GM13976 (cell line): ENCODE data around the gene ESR2.
"Not testable (repeated sequence)": the region's sequence is repeated elsewhere in the genome, so short reads cannot be mapped to it uniquely, and the experiment has no call there.

Experiments
- DNase-seq: peaks from one replicate; pipeline ENCODE4 v3.0.0; 2012; ENCODE audit warnings: low spot score
- in situ Hi-C: fragments of 300-500 bp; cut with MboI; formaldehyde crosslinking; loops from one replicate; pipeline ENCODE4 v1.12.0; 2022; ENCODE audit warnings: low sequenced_read_pairs, mixed read lengths, inconsistent platforms; ENCODE audit not compliant: unreplicated experiment
- TF ChIP-seq, protein P1 (sequence below): IDR thresholded peaks from 2 replicates; pipeline ENCODE4 v1.5.1; 2012; ENCODE audit warnings: borderline replicate concordance, mild to moderate bottlenecking; ENCODE audit not compliant: insufficient read depth; ENCODE audit errors: extremely low read depth, missing control alignments, control extremely low read depth

ESR2 gene

DNA sequence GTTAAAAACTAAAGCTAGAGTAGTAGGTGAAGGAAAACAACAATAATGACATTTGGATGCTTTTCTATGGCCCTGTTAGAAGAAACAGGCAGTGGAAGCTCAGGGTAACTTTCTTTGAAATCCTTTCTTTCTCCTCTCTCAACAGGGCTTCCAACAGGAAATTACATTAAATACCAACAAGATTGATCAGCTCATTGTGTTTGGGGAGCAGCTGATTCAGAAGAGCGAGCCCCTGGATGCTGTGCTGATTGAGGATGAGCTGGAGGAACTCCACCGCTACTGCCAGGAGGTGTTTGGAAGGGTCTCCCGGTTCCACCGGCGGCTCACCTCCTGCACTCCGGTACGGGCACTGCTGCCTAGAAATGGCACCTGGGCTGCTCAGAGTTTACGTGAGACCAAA is 81.5 kb downstream of the ESR2 start:
- no peak for DNase-seq
- TF ChIP-seq, protein P1, sequence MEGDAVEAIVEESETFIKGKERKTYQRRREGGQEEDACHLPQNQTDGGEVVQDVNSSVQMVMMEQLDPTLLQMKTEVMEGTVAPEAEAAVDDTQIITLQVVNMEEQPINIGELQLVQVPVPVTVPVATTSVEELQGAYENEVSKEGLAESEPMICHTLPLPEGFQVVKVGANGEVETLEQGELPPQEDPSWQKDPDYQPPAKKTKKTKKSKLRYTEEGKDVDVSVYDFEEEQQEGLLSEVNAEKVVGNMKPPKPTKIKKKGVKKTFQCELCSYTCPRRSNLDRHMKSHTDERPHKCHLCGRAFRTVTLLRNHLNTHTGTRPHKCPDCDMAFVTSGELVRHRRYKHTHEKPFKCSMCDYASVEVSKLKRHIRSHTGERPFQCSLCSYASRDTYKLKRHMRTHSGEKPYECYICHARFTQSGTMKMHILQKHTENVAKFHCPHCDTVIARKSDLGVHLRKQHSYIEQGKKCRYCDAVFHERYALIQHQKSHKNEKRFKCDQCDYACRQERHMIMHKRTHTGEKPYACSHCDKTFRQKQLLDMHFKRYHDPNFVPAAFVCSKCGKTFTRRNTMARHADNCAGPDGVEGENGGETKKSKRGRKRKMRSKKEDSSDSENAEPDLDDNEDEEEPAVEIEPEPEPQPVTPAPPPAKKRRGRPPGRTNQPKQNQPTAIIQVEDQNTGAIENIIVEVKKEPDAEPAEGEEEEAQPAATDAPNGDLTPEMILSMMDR: no peak
- in situ Hi-C loops: no loop called here

GRCh38 chr14:64210912-64211311 is 83.3 kb downstream of the ESR2 start:
- DNase-seq, in situ Hi-C loops: not testable (repeated sequence)

- DNase-seq: no peak
- in situ Hi-C loops: no loop called here
Measured at GRCh38 chr14:64210216-64210615, 84.0 kb downstream of the ESR2 start.

GRCh38 chr14:64209444-64210131 is 84.6 kb downstream of the ESR2 start:
- DNase-seq: peak; percentile 43
- TF ChIP-seq, protein P1: no peak
- in situ Hi-C loops: no loop called here

More at GRCh38 chr14:64210216-64210615, 84.0 kb downstream of the ESR2 start:
- TF ChIP-seq, protein P1: no peak

DNA sequence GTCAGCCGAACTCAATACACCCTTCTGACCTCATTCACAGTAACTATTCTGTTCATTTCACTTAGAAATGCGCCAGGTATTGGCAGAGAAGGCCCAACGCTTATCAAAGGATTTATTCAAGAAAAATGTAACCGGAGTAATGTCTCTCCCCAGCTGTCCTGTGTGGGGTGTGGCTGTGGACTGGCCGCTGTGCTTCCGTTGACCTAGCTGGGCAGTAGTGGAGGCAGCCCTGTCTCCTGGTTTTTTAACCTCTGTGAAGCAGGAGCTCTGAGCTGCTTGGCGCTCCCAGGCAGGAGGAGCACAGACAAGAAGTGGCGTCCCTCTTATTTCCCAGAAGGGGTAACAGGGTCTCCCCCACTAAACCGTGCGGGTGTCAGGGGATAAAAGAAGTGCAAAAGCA is 85.2 kb downstream of the ESR2 start:
- TF ChIP-seq, protein P1: no peak
- in situ Hi-C loops: no loop called here
- DNase-seq: no peak

GRCh38 chr14:64208261-64208660 is 85.9 kb downstream of the ESR2 start:
- in situ Hi-C loops: no loop called here
- TF ChIP-seq, protein P1: no peak
- DNase-seq: no peak

DNA sequence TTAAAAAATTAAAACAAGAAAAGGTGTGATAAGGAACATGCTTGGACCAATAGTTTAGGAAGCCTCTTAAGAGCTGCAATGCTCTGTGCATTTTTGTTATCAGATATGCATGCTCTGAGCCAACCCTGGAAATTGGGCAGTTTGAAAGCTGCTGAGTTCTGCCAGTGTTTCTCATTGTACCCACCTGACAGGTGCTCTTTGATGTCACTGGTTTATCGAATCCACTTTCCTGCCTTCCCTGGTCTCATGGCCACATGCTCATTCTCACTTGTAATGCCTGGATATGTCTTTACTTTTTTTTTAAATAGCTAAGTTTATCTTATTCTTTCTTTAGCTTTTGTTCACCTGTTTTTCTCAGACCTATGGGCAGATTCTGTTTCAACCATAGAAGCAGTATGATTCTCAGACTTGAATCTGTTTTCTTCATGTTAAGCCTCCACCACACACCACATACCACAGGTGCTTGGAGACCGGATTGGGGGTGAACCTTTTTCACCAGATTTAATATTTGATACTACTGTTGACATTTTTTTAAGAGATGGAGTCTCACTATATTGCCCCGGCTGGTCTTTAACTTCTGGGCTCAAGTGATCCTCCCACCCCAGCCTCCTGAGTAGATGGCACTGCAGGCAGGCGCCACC is 90.7 kb downstream of the ESR2 start:
- DNase-seq: no peak
- TF ChIP-seq, protein P1: no peak
- in situ Hi-C loops: no loop called here
